Calu3 (cell line): ENCODE data around the gene MGMT. TPM values are rescaled to one million over a fixed set of nuclear protein-coding genes. Genes with fewer than 3 reads are reported as not detected.

Experiments
- BruUV-seq: library from RNA; stranded (reverse); fragments of 400-500 nt; replicated peaks from 2 replicates; lab custom pipeline; 2021; lab: Mats Ljungman, UMichigan
- CTCF ChIA-PET: fragments of 300-600 bp; sonication (Branson Sonifier 250); formaldehyde crosslinking; loops from one replicate; lab custom pipeline; 2022; ENCODE audit warnings: antibody characterized with exemption; lab: Charles Lee
- DNase-seq: peaks from one replicate; pipeline ENCODE4 v3.0.0; 2022
- H3K27ac Mint-ChIP-seq: one replicate; pipeline ENCODE4 v1.8.0; 2022; ENCODE audit warnings: mixed read lengths; ENCODE audit not compliant: unreplicated experiment
- H3K27me3 Mint-ChIP-seq: one replicate; pipeline ENCODE4 v1.8.0; 2022; ENCODE audit warnings: mixed read lengths; ENCODE audit not compliant: unreplicated experiment
- H3K36me3 Mint-ChIP-seq: one replicate; pipeline ENCODE4 v1.8.0; 2022; ENCODE audit warnings: mild to moderate bottlenecking, moderate library complexity, mixed read lengths; ENCODE audit not compliant: insufficient read depth, unreplicated experiment
- H3K4me1 Mint-ChIP-seq: one replicate; pipeline ENCODE4 v1.8.0; 2022; ENCODE audit warnings: mild to moderate bottlenecking, low read depth, mixed read lengths; ENCODE audit not compliant: unreplicated experiment
- H3K4me3 Mint-ChIP-seq: one replicate; pipeline ENCODE4 v1.8.0; 2022; ENCODE audit warnings: mild to moderate bottlenecking, low read depth, moderate library complexity, mixed read lengths; ENCODE audit not compliant: unreplicated experiment
- H3K9me3 Mint-ChIP-seq: one replicate; pipeline ENCODE4 v1.8.0; 2022; ENCODE audit warnings: low read depth, mixed read lengths; ENCODE audit not compliant: unreplicated experiment
- intact Hi-C: fragments of 100-400 bp; cut with micrococcal nuclease; formaldehyde crosslinking; loops from one replicate; pipeline ENCODE4 v1.10.0; 2022; ENCODE audit not compliant: unreplicated experiment
- total RNA-seq: library from RNA; stranded (reverse); gene quantifications from 2 replicates; pipeline ENCODE4 v1.2.3, GENCODE V29; 2022
- TF ChIP-seq, protein P1 (sequence below): fragments of 200-600 bp; IDR thresholded peaks from one replicate; pipeline ENCODE4 v1.8.0; 2022; ENCODE audit warnings: antibody characterized with exemption; ENCODE audit not compliant: unreplicated experiment

The MGMT gene
- total RNA-seq, 1 experiment from 2014 or later, result 8.3 TPM

DNA sequence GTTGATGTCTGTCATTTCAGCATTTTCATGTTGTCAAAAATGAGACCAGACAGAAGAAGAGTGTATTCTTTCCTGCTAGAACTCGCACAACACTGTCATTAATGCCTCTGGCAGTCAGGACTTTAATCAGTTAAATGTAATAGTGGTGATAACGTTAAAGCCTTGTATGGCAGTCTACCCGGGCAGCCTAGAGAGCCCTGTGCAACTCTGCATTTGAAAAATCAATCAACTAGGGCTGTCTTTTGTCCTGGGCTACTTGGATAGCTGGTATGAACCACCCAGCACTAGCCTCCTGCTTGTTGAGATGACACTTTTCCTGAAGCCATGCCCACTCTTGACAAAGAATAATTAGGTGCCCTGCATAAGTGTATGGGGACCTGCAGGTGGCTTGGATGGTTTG, 19.8 kb downstream of the MGMT start:
- TF ChIP-seq, protein P1, sequence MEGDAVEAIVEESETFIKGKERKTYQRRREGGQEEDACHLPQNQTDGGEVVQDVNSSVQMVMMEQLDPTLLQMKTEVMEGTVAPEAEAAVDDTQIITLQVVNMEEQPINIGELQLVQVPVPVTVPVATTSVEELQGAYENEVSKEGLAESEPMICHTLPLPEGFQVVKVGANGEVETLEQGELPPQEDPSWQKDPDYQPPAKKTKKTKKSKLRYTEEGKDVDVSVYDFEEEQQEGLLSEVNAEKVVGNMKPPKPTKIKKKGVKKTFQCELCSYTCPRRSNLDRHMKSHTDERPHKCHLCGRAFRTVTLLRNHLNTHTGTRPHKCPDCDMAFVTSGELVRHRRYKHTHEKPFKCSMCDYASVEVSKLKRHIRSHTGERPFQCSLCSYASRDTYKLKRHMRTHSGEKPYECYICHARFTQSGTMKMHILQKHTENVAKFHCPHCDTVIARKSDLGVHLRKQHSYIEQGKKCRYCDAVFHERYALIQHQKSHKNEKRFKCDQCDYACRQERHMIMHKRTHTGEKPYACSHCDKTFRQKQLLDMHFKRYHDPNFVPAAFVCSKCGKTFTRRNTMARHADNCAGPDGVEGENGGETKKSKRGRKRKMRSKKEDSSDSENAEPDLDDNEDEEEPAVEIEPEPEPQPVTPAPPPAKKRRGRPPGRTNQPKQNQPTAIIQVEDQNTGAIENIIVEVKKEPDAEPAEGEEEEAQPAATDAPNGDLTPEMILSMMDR, result no peak
- Mint-ChIP-seq H3K9me3 (peaks cover 24% of the 10 kb centered on the region), H3K36me3 (no peaks in the 10 kb centered on the region), H3K27ac (no peak overlapping the region), H3K4me3 (no peak overlapping the region), H3K4me1 (no peaks in the 10 kb centered on the region), H3K27me3 (no peaks in the 10 kb centered on the region)
- no TSS peak for BruUV-seq
- no peak for DNase-seq
- CTCF ChIA-PET, result no interaction called here
- intact Hi-C loops, result no loop called here

DNA sequence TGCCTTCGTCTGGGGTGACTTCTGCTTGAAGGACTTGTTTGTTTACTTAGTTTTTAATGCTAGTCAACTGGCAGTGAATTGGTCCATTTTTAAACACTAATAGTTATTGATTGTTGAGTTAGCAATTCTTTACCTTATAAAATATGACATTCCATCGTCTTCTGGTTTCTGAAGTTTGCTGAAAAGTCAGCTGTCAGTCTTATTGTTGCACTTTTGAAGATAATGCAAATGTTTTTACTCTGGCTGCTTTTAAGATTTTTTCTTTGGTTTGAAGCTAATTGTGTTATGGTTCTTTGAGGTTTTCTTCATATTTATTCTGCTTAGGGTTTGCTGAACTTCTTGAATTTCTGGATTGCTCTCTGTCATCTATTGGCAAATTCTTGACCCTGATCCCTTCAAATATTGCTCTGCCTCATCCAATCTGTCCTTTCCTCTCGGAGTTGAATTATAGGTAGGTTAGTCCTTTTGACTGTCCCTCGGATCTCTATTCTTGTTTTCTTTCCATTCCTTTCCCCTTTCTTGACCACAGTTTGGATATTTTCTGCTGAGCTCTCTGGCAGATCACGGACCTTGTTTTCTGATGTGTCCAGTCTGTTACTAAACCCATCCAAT, 24.2 kb downstream of the MGMT start:
- H3K9me3 Mint-ChIP-seq, result peaks cover 11% of the 10 kb centered on the region
- intact Hi-C loops, result no loop called here
- no peaks in the 10 kb centered on the region for H3K36me3 Mint-ChIP-seq
- BruUV-seq, result no TSS peak
- H3K27ac Mint-ChIP-seq, result no peak overlapping the region
- TF ChIP-seq, protein P1, result no peak
- DNase-seq, result no peak
- CTCF ChIA-PET, result no interaction called here
- H3K27me3 Mint-ChIP-seq, result no peaks in the 10 kb centered on the region
- H3K4me3 Mint-ChIP-seq, result no peak overlapping the region
- no peaks in the 10 kb centered on the region for H3K4me1 Mint-ChIP-seq

DNA sequence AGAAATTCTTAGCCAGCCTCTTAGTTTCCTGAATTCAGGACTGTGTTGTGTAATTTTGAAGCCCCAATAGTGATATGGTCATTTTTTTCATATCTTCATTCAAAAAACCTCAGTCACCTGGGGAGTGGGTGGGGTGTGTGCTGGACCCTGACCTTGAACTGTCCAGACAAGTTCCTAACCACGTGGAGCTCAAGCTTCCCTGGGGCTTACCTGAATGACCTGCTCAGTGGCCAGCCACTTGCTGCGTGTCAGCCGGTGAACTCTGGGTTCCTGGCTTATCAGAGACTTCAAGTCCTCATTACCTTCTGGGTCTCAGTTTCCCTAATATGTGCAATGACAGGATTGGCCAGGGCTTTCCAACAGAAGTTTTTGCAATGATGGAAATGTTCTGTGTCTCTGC, 27.1 kb downstream of the MGMT start:
- Mint-ChIP-seq H3K27ac (no peak overlapping the region), H3K27me3 (no peaks in the 10 kb centered on the region), H3K9me3 (peaks cover 14% of the 10 kb centered on the region), H3K36me3 (no peaks in the 10 kb centered on the region), H3K4me3 (no peak overlapping the region), H3K4me1 (no peaks in the 10 kb centered on the region)
- CTCF ChIA-PET, result no interaction called here
- DNase-seq, result no peak
- TF ChIP-seq, protein P1, result no peak
- BruUV-seq, result no TSS peak
- intact Hi-C loops, result no loop called here

DNA sequence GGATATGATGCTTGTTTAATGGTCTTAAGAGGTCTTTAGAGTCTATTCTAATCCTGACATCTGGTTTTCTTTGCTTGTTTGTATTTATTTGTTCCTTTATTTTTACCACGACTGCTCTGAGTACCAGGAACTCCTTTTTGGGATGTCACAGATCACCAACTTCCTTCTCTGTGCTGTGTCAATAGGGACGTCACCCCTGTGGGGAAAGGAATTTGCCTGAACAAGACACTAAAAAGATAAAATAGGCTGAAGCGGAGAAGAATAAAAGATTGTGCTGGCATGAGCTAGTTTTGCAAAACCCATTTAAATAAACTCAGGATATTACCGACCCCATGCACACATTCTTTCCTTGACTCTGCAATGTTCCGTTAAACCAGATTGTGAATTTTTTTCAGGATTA, 27.7 kb downstream of the MGMT start:
- intact Hi-C loops, result no loop called here
- Mint-ChIP-seq H3K9me3 (peaks cover 14% of the 10 kb centered on the region), H3K27me3 (no peaks in the 10 kb centered on the region), H3K4me3 (no peak overlapping the region), H3K4me1 (no peaks in the 10 kb centered on the region), H3K36me3 (no peaks in the 10 kb centered on the region), H3K27ac (no peak overlapping the region)
- CTCF ChIA-PET, result interaction anchor here (0.6 kb wide), 1 partner anchor 603 kb away, joined by 3 read pairs; no protein-coding TSS in a partner anchor
- no peak for DNase-seq
- TF ChIP-seq, protein P1, result no peak
- BruUV-seq, result no TSS peak
